GM12875 (cell line): ENCODE measurements around the gene HYCC1.
A peak's percentile ranks its signal among the peaks of the same experiment; 100 is the strongest.
"Not testable (repeated sequence)": the region's sequence is repeated elsewhere in the genome, so short reads cannot be mapped to it uniquely, and the experiment has no call there.

ENCODE experiments used
- H3K4me3 ChIP-seq: one replicate; pipeline ENCODE4 v1.5.1; 2011; ENCODE audit warnings: low read depth, low read length, control low read depth
- TF ChIP-seq, protein P1 (sequence below): IDR thresholded peaks from 2 replicates; pipeline ENCODE4 v1.5.1; 2011; ENCODE audit warnings: low read depth, mild to moderate bottlenecking, control low read depth, inconsistent platforms, low read length, moderate library complexity, borderline replicate concordance; ENCODE audit not compliant: insufficient read depth

Gene HYCC1

DNA sequence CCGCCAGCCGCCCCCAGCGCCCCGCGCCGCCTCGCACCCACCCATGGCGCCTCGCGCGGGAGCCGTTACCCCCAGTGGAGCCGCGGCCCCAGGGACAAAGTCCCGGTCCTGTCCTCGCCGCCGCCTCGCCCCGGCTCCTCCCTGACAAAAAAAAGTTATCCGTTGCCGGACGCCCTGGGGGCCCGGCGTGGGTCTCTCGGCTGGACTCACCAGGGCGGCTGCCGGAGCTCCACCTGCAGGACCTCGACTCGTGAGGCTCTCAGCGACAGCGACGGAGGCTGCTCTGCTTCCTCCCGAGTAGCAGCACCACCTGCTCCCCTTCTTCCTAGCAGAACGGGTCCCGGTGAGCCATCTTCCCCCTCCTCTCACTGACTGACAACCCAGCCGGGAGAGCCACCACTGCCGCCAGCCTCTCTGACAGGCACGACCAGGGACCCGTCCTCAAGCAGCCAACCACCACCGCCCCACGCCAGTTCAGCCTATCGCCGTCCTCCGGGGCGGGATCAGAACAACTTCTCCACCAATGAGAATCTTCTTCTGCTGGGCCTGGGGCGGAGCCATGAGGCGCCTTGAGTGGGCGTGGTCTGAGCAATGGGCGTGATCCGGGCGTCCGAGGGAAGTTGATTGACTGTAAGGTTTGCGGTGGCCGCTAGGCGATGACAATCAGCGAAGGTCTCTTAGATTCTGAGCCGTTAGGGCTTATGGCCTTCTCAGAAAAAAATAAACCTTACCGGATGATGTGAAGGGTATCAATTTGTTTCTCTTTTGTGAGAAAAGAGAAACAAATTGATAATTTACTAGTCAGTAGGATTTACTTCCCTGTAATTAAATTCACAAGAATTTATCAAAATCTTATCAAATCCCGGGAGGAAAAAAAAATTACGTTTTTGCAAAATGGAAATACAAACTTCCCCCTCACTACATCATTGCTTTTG is at the start of gene HYCC1:
HYCC1 (minus strand) TSS at position 416 of the 935 bp plus-strand sequence. CDS start 23,019 bp downstream, outside the sequence.
- TF ChIP-seq, protein P1, sequence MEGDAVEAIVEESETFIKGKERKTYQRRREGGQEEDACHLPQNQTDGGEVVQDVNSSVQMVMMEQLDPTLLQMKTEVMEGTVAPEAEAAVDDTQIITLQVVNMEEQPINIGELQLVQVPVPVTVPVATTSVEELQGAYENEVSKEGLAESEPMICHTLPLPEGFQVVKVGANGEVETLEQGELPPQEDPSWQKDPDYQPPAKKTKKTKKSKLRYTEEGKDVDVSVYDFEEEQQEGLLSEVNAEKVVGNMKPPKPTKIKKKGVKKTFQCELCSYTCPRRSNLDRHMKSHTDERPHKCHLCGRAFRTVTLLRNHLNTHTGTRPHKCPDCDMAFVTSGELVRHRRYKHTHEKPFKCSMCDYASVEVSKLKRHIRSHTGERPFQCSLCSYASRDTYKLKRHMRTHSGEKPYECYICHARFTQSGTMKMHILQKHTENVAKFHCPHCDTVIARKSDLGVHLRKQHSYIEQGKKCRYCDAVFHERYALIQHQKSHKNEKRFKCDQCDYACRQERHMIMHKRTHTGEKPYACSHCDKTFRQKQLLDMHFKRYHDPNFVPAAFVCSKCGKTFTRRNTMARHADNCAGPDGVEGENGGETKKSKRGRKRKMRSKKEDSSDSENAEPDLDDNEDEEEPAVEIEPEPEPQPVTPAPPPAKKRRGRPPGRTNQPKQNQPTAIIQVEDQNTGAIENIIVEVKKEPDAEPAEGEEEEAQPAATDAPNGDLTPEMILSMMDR = peak; percentile 74
- H3K4me3 ChIP-seq = peak within 1 kb of the TSS; percentile 87

DNA sequence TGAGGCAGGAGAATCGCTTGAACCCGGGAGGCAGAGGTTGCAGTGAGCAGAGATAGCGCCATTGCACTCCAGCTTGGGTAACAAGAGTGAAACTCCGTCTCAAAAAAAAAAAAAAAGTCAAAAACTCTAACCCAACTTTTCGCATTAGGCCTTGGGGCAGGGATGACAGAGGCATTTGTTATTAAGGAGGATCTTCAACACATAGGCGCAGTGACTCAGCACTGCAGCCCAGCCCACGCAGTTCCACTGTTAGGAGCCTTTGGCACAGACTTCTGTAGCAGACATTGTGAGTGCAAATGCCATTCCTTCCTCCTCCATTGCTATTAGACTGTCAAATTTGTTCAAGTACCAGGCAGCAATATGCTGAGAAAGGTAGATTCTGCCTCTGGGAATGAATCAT is 48.5 kb upstream of the HYCC1 start:
- TF ChIP-seq, protein P1 = no peak
- H3K4me3 ChIP-seq = no peak overlapping the region

DNA sequence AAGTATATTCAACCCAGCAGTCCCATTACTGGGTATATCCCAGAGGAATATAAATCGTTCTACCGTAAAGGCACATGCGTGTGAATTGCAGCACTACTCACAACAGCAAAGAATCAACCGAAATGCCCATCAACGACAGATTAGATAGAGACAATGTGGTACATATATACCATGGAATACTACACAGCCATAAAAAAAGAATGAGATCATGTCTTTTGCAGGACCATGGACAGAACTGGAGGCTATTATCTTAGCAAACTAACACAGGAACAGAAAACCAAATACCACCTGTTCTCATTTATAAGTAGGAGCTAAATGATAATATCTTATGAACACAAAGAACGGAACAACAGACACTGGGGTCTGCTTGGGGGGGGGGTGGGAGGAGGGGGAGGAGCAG is 47.4 kb upstream of the HYCC1 start:
- TF ChIP-seq, protein P1 = no peak
- H3K4me3 ChIP-seq = no peak overlapping the region

DNA sequence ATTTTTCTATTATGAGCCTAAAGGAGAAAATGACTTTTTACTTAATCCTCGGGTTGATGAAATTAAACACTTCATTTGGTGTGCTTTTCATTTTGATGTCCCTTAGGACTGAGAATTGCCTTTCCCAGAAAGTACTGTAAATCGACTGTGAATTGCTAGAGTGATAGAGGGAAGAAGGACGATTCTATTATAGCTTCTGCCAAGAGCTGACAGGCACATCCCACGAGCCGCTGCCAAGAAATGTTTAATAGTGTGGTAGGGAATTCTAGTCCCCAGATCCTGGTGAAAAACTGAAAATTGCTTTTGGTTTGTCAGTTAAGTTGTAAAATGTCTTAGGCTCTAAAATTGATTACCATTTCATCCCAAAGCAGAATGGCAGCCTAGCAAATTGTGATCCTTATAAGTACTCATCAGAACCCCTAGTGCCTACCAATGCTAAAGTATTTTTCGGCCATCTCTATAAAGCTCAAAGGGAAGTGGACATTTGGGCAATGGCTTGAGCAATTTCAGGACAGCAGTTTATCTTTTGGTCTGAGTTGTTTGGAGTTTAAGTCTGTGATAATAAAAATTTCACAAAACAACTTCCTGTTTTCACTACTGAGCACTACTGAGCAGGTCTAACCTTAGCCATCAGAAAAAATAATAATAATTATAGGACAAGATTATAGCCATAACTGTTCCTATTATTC is 44.6 kb upstream of the HYCC1 start:
- no peak overlapping the region for H3K4me3 ChIP-seq
- TF ChIP-seq, protein P1 = no peak

DNA sequence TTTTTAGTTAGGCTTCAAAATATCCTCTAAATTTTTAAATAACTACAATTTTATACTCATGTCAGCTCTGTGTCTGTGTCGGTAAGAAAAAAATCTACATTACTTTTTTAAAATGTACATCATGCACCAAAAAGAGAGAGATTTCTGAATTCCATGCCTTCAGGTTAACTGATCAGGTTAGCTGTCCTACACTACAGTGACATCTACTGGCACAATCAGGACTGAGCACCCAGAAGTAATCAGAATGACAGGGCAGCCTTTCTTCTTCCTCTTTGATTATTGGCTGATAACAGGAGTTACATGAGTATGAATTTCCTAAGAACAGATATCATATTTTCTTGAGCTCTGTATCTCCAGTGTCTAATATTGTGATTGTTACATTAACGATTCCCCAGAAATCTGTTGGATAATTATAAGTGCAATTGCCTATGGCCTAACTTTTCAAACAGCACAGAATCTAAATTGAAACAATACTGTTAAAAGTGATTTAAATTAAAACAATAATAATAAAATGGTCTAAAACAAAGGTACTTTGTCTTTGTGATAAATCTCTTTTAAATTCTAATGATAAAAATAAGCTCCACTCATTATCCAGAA is 41.8 kb upstream of the HYCC1 start:
- no peak overlapping the region for H3K4me3 ChIP-seq
- TF ChIP-seq, protein P1 = peak; percentile 76

DNA sequence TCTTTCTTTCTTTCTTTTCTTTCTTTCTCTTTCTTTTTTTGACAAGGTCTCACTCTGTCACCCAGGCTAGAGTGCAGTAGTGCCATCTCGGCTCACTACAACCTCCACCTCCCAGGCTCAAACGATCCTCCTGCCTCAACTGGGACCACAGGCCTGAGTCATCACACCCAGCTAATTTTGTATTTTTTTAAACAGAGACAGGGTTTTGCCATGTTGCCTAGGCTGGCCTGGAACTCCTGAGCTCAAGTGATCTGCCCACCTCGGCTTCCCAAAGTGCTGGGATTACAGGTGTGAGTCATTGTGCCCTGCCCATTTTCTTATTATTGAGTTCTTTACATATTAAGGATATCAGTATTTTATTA is 37.2 kb upstream of the HYCC1 start:
- not testable (repeated sequence) for H3K4me3 ChIP-seq

DNA sequence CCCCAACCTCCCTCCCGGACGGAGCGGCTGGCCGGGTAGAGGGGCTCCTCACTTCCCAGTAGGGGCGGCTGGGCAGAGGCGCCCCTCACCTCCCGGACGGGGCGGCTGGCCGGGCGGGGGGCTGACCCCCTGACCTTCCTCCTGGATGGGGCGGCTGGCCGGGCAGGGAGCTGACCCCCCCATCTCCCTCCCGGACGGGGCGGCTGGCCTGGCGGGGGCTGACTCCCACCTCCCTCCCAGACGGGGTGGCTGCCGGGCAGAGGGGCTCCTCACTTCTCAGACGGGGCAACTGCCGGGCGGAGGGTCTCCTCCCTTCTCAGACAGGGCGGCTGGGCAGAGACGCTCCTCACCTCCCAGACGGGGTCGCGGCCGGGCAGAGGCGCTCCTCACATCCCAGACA is 32.4 kb upstream of the HYCC1 start:
- not testable (repeated sequence) for H3K4me3 ChIP-seq

DNA sequence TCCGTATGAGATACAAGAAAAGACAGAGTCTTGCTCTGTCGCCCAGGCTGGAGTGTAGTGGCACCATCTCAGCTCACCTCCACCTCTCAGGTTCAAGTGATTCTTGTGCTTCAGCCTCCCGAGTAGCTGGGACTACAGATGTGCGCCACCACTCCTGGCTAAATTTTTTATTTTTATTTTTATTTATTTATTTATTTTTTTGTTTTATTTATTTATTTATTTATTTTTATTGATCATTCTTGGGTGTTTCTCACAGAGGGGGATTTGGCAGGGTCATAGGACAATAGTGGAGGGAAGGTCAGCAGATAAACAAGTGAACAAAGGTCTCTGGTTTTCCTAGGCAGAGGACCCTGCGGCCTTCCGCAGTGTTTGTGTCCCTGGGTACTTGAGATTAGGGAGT is 31.2 kb upstream of the HYCC1 start:
- H3K4me3 ChIP-seq = not testable (repeated sequence)
